PC-3 (cell line): Measurements from ENCODE around the gene NKAIN2. TPM values are rescaled to one million over a fixed set of nuclear protein-coding genes. Genes with fewer than 3 reads are reported as not detected.

ENCODE experiments used
- ATAC-seq: fragments of 200-7000 bp; cut with Tn5 transposase; 2 replicates; pipeline ENCODE4 v1.9.1; 2020; ENCODE audit warnings: mild to moderate bottlenecking, moderate library complexity
- BruUV-seq: library from RNA; stranded (reverse); fragments of 400-500 nt; replicated peaks from 2 replicates; lab custom pipeline; 2021; lab: Mats Ljungman, UMichigan
- CTCF ChIA-PET: fragments of 300-600 bp; sonication (Branson Sonifier 250); formaldehyde crosslinking; loops from one replicate; lab custom pipeline; 2022; ENCODE audit warnings: antibody characterized with exemption; lab: Charles Lee
- POLR2A ChIA-PET: fragments of 300-600 bp; sonication (Branson Sonifier 250); formaldehyde crosslinking; loops from one replicate; lab custom pipeline; 2022; ENCODE audit warnings: antibody characterized with exemption; ENCODE audit not compliant: unreplicated experiment; lab: Charles Lee
- DNase-seq: peaks from one replicate; pipeline ENCODE4 v3.0.0-alpha.2; 2015
- H2AFZ ChIP-seq: fragments of 300-600 bp; sonication (generic); 2 replicates; pipeline ENCODE4 v1.6.0; 2016; ENCODE audit warnings: antibody characterized with exemption, low read length
- H3F3A ChIP-seq: fragments of 300-600 bp; sonication (generic); one replicate; pipeline ENCODE4 v1.6.0; 2017; ENCODE audit warnings: antibody characterized with exemption, low read length, control low read depth, mild to moderate bottlenecking; ENCODE audit not compliant: unreplicated experiment
- H3K27ac ChIP-seq: fragments of 300-600 bp; sonication (generic); 2 replicates; pipeline ENCODE4 v1.5.1; 2016; ENCODE audit warnings: mild to moderate bottlenecking, low read length
- H3K27me3 ChIP-seq: fragments of 300-600 bp; sonication (generic); 2 replicates; pipeline ENCODE4 v1.6.1; 2016; ENCODE audit warnings: low read length, mixed read lengths
- H3K36me3 ChIP-seq: fragments of 300-600 bp; sonication (generic); 2 replicates; pipeline ENCODE4 v1.6.1; 2016; ENCODE audit warnings: low read depth, mixed run types, low read length, mixed read lengths
- H3K4me1 ChIP-seq: fragments of 300-600 bp; sonication (generic); 2 replicates; pipeline ENCODE4 v1.5.1; 2016; ENCODE audit warnings: low read length; ENCODE audit not compliant: insufficient read depth
- H3K4me2 ChIP-seq: fragments of 300-600 bp; sonication (generic); 2 replicates; pipeline ENCODE4 v1.6.0; 2016; ENCODE audit warnings: low read length
- H3K4me3 ChIP-seq: fragments of 300-600 bp; sonication (generic); 2 replicates; pipeline ENCODE4 v1.5.1; 2016; ENCODE audit warnings: mild to moderate bottlenecking, low read length, mixed read lengths
- H3K79me2 ChIP-seq: fragments of 300-600 bp; sonication (generic); 2 replicates; pipeline ENCODE4 v1.6.1; 2017; ENCODE audit warnings: low read length, mixed read lengths
- H3K9ac ChIP-seq: fragments of 300-600 bp; sonication (generic); 2 replicates; pipeline ENCODE4 v1.6.0; 2016; ENCODE audit warnings: mild to moderate bottlenecking, low read length
- H3K9me2 ChIP-seq: fragments of 300-600 bp; sonication (generic); replicated peaks from 2 replicates; pipeline ENCODE4 v1.6.1; 2016; ENCODE audit warnings: mixed run types, low read length, mixed read lengths
- H3K9me3 ChIP-seq: fragments of 300-600 bp; sonication (generic); 2 replicates; pipeline ENCODE4 v1.6.1; 2016; ENCODE audit warnings: low read length, mixed read lengths
- H4K20me1 ChIP-seq: fragments of 300-600 bp; sonication (generic); 2 replicates; pipeline ENCODE4 v1.6.1; 2016; ENCODE audit warnings: low read length, mixed read lengths
- CTCF ChIP-seq: fragments of 300-600 bp; sonication (generic); conservative IDR thresholded peaks from 2 replicates; pipeline ENCODE4 v1.5.1; 2017; ENCODE audit warnings: antibody characterized with exemption, low read depth, mild to moderate bottlenecking, low read length
- EZH2 ChIP-seq: fragments of 300-600 bp; sonication (generic); IDR thresholded peaks from one replicate; pipeline ENCODE4 v1.6.1; 2017; ENCODE audit warnings: antibody characterized with exemption, mild to moderate bottlenecking, low read length; ENCODE audit not compliant: unreplicated experiment
- EZH2phosphoT487 ChIP-seq: fragments of 300-600 bp; sonication (generic); IDR thresholded peaks from 2 replicates; pipeline ENCODE4 v1.6.1; 2018; ENCODE audit warnings: mild to moderate bottlenecking, antibody characterized with exemption, low read length, borderline replicate concordance
- intact Hi-C: fragments of 100-400 bp; cut with micrococcal nuclease; formaldehyde crosslinking; loops from 2 replicates; pipeline ENCODE4 v1.9.0; 2023
- total RNA-seq: library from RNA; depleted of rRNA; stranded (reverse); fragments of >200 nt; gene quantifications from 2 replicates; pipeline ENCODE4 v1.2.3, GENCODE V29; 2014

Gene NKAIN2
- total RNA-seq, 1 experiment from 2014 or later = not detected

- no TSS peak for BruUV-seq
- Histone ChIP-seq H2AFZ (no peak overlapping the region), H3K9ac (no peak overlapping the region), H3K27me3 (peaks cover 32% of the 10 kb centered on the region), H3K4me1 (no peaks in the 10 kb centered on the region), H3K9me2 (no peaks in the 10 kb centered on the region), H3F3A (no peaks in the 10 kb centered on the region), H3K4me3 (no peak overlapping the region), H3K4me2 (no peak overlapping the region), H3K36me3 (no peaks in the 10 kb centered on the region), H4K20me1 (no peaks in the 10 kb centered on the region), H3K9me3 (no peaks in the 10 kb centered on the region), H3K79me2 (no peaks in the 10 kb centered on the region), H3K27ac (no peak overlapping the region)
- DNase-seq = no peak
- TF ChIP-seq EZH2 = no peak
- no peak for TF ChIP-seq EZH2phosphoT487
- no peak for TF ChIP-seq CTCF
- CTCF ChIA-PET = no interaction called here
- POLR2A ChIA-PET = no interaction called here
- no peak for ATAC-seq
- intact Hi-C loops = no loop called here
These were observed 1015.7 kb downstream of the NKAIN2 start for GRCh38 chr6:124819346-124819745.

GRCh38 chr6:124822204-124822613 lies 1018.5 kb downstream of the NKAIN2 start:
- Histone ChIP-seq H3K27me3 (peaks cover 49% of the 10 kb centered on the region), H3K79me2 (no peaks in the 10 kb centered on the region), H3K36me3 (no peaks in the 10 kb centered on the region), H3K27ac (no peak overlapping the region), H3K4me2 (no peak overlapping the region), H3K9me3 (no peaks in the 10 kb centered on the region), H2AFZ (no peak overlapping the region), H3K4me3 (no peak overlapping the region), H3K9ac (no peak overlapping the region), H4K20me1 (no peaks in the 10 kb centered on the region), H3K4me1 (no peaks in the 10 kb centered on the region), H3F3A (no peaks in the 10 kb centered on the region), H3K9me2 (no peaks in the 10 kb centered on the region)
- no peak for TF ChIP-seq CTCF
- no peak for TF ChIP-seq EZH2phosphoT487
- TF ChIP-seq EZH2 = no peak
- DNase-seq (no peak), ATAC-seq (no peak)
- POLR2A ChIA-PET = no interaction called here
- intact Hi-C loops = no loop called here
- BruUV-seq = no TSS peak
- CTCF ChIA-PET = no interaction called here

GRCh38 chr6:124822721-124823120 lies 1019.1 kb downstream of the NKAIN2 start:
- Histone ChIP-seq H3K79me2 (no peaks in the 10 kb centered on the region), H3F3A (no peaks in the 10 kb centered on the region), H3K36me3 (no peaks in the 10 kb centered on the region), H3K9me3 (no peaks in the 10 kb centered on the region), H3K9ac (no peak overlapping the region), H2AFZ (no peak overlapping the region), H3K4me3 (no peak overlapping the region), H3K9me2 (no peaks in the 10 kb centered on the region), H3K27me3 (peaks cover 53% of the 10 kb centered on the region), H3K4me2 (no peak overlapping the region), H4K20me1 (no peaks in the 10 kb centered on the region), H3K27ac (no peak overlapping the region), H3K4me1 (no peaks in the 10 kb centered on the region)
- BruUV-seq = no TSS peak
- no peak for DNase-seq
- ChIA-PET CTCF (no interaction called here), POLR2A (no interaction called here)
- no peak for TF ChIP-seq CTCF
- no peak for TF ChIP-seq EZH2phosphoT487
- TF ChIP-seq EZH2 = no peak
- ATAC-seq = no peak
- intact Hi-C loops = no loop called here
